Ovary (tissue), 3 donors: ENCODE results near the gene NTRK2.

ENCODE experiments used
- CTCF ChIP-seq, 3 donors: fragments of 450-650 bp in 2 of 3; fragments of 200-600 bp in 1 of 3; IDR thresholded peaks; one replicate each; pipeline versions ENCODE4 v1.5.1 to v1.8.0; 2016 to 2022; ENCODE audit warnings: antibody characterized with exemption in 3 of 3, mild to moderate bottlenecking in 1 of 3
- POLR2A ChIP-seq: fragments of 450-650 bp; IDR thresholded peaks from one replicate; pipeline ENCODE4 v1.6.1; 2017; ENCODE audit warnings: antibody characterized with exemption, mild to moderate bottlenecking, moderate library complexity
- donor health status: DM: no; HTN: no; CAD: no.

GRCh38 chr9:84794981-84795637, 125.6 kb downstream of the NTRK2 start:
- TF ChIP-seq CTCF (IDR thresholded peaks at IDR 0.05) (no peak), POLR2A (no peak)
